KG1 (cell line): ENCODE measurements around the gene ALPG.
"Not testable (repeated sequence)": the region's sequence is repeated elsewhere in the genome, so short reads cannot be mapped to it uniquely, and the experiment has no call there.

ENCODE experiments used
- DNase-seq: peaks from one replicate; lab custom pipeline; 2025; lab: John Stamatoyannopoulos, UW

ALPG gene

DNA sequence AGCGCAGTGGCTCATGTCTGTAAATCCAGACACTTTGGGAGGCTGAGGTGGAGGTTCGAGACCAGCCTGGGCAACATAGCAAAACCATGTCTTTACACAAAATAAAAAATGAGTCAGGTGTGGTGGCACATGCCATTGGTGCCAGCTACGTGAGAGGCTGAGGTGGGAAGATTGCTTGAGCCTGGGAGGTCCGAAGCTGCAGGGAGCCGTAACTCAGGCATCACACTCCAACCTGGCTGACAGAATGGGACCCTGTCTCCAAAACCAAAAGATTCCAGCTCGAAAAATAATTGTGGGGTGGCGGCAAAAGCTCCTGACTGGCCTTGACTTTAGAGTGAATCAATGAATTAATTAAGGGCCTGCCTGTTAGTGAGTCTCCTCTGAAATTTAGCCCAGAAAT lies 29.3 kb upstream of the ALPG start:
- no peak for DNase-seq

DNA sequence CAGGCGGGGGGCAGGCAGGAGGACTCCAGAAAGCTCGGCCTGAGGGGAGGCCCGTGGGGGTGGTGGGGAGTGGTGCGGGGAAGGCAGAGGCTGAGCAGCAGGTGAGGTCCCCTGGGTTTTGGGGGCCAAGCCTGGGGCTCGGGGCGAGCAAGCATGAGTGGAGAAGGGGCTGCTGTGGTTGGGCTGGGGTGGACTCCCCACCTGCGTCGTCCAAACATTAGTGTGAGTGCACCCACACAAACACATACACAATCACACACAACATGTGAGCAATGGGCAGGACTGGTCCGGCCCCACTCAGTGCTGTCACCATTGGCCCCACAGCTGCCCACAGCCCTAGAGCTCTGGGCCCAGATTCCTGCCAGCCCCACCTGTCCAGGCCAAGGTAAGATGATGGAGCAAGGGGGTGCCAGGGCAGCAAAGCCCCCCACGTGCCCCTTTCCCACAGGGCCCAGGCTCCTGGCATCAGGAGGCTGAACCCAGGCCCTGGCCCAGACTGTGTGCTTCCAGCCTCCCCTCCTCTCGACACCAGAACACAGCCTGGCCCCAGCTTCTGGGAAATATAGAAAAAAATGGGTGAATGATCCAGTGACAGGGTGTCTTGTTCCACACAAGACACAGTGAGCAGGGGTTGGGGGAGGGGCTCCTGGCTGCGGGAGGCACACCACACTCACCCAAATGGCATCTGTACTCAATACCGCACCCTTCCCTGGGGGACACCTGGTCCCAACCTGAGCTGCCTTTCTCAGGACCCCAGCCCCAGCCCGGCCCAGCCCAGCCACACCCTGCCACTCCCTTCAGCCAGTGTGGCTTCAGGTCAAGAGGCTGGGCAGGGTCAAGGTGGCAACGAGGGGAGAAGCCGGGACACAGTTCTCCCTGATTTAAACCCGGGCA lies 28.6 kb upstream of the ALPG start:
- DNase-seq = no peak

DNA sequence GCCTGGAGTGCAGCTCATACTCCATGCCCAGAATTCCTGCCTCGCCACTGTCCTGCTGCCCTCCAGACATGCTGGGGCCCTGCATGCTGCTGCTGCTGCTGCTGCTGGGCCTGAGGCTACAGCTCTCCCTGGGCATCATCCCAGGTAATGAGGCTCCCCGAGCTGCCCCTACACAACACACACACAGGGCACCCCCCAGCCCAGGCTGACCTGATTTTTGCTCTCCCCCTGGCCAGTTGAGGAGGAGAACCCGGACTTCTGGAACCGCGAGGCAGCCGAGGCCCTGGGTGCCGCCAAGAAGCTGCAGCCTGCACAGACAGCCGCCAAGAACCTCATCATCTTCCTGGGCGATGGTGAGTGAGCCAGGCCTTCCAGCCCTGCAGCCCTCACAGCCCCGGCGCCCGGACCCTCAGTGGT lies 27.9 kb upstream of the ALPG start, which contains the start of gene ALPP:
Gene ALPP (plus strand): TSS at position 17 of the 417 bp plus-strand sequence. CDS start 52 bp downstream, at position 69.
- DNase-seq = not testable (repeated sequence)

DNA sequence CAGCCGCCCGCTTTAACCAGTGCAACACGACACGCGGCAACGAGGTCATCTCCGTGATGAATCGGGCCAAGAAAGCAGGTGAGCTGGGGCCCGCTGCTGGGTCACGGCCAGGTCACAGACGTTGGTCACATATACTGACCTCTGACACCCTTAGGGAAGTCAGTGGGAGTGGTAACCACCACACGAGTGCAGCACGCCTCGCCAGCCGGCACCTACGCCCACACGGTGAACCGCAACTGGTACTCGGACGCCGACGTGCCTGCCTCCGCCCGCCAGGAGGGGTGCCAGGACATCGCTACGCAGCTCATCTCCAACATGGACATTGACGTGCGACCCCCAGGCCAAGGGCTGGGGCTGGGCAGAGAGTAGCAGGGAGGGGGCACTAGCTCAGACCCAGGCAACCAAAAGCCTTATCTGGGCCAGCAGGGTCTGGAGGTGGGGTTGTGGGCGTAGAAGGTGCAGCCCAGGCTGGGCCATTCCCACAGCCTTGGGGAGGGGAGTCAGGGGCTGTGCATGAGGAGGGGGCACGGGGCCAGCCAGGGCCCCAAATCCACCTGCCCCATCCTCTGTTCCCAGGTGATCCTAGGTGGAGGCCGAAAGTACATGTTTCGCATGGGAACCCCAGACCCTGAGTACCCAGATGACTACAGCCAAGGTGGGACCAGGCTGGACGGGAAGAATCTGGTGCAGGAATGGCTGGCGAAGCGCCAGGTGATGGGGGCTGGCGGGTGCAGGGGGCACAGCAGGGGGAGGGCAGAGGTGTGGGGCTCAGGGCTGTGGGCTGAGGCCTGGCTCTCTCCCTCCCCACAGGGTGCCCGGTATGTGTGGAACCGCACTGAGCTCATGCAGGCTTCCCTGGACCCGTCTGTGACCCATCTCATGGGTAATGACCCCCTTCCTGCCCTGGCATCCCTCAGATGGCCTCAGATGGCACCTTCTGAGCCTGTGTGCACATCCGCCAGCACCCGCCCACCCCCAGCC lies 26.7 kb upstream of the ALPG start:
- not testable (repeated sequence) for DNase-seq

DNA sequence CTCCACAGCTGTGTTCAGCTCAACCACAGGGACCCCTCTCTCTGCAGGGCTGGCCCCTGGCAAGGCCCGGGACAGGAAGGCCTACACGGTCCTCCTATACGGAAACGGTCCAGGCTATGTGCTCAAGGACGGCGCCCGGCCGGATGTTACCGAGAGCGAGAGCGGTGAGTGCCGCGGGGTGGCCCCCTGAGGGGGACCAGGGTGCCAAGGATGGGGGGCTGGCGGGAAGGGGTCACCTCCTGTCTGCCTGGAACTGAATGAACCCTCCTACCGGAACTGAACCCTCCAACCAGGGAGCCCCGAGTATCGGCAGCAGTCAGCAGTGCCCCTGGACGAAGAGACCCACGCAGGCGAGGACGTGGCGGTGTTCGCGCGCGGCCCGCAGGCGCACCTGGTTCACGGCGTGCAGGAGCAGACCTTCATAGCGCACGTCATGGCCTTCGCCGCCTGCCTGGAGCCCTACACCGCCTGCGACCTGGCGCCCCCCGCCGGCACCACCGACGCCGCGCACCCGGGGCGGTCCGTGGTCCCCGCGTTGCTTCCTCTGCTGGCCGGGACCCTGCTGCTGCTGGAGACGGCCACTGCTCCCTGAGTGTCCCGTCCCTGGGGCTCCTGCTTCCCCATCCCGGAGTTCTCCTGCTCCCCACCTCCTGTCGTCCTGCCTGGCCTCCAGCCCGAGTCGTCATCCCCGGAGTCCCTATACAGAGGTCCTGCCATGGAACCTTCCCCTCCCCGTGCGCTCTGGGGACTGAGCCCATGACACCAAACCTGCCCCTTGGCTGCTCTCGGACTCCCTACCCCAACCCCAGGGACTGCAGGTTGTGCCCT lies 25.2 kb upstream of the ALPG start:
- DNase-seq = not testable (repeated sequence)

DNA sequence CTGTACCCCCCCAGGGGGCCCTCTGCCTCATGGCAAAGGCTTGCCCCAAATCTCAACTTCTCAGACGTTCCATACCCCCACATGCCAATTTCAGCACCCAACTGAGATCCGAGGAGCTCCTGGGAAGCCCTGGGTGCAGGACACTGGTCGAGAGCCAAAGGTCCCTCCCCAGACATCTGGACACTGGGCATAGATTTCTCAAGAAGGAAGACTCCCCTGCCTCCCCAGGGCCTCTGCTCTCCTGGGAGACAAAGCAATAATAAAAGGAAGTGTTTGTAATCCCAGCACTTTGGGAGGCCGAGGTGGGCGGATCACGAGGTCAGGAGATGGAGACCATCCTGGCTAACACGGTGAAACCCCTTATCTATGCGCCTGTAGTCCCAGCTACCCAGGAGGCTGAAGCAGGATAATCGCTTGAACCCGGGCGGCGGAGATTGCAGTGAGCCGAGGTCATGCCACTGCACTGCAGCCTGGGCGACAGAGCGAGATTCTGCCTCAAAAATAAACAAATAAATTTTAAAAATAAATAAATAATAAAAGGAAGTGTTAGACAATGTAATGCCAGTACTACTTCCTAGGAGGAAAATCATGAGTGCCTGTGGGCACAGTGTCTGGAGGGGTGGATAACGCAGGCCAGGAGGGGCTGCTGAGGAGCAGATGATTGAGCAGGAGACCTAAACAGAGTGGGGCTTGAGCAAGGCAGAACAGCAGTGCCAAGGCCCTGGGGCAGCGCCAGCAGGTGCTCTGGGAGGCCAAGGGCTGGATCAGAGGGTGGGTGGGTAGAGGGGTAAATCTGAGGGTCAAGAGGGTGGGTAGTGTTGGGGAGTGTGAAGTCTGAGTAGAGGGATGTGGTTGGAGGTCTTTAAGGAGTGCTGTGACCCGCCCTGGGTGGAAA lies 24.1 kb upstream of the ALPG start:
- DNase-seq = no peak

DNA sequence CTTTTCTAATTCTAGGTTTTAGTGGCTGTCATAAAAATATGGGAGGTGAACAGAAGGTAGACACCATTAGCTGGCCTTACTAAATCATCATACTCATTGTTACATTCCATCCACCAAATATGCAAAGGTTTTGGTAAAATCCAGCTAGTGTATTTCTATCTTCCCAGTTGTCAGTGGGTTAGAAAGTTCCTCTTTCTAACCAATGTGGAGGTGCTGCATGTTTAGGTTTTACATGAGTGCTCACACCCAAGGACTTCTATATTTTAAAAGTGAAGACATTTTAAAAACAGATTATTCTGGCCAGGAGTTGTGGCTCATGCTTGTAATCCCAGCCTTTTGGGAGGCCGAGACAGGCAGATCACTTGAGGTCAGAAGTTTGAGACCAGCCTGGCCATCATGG lies 22.2 kb upstream of the ALPG start:
- no peak for DNase-seq

DNA sequence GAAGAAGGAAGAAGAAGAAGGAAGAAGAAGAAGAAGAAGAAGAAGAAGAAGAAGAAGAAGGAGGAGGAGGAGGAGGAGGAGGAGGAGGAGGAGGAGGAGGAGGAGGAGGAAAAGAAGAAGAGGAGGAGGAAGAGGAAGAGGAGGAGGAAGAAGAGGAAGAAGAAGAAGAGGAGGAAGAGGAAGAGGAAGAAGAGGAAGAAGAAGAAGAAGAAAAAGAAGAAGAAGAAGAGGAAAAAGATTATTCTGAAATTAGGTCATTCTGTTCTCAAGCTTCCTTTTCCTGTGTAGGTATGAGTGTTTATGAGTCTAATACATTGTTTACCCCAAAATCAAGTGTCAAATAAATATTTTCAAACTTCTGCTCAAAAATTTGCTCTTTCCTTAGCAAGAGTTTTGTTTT lies 21.6 kb upstream of the ALPG start:
- not testable (repeated sequence) for DNase-seq

DNA sequence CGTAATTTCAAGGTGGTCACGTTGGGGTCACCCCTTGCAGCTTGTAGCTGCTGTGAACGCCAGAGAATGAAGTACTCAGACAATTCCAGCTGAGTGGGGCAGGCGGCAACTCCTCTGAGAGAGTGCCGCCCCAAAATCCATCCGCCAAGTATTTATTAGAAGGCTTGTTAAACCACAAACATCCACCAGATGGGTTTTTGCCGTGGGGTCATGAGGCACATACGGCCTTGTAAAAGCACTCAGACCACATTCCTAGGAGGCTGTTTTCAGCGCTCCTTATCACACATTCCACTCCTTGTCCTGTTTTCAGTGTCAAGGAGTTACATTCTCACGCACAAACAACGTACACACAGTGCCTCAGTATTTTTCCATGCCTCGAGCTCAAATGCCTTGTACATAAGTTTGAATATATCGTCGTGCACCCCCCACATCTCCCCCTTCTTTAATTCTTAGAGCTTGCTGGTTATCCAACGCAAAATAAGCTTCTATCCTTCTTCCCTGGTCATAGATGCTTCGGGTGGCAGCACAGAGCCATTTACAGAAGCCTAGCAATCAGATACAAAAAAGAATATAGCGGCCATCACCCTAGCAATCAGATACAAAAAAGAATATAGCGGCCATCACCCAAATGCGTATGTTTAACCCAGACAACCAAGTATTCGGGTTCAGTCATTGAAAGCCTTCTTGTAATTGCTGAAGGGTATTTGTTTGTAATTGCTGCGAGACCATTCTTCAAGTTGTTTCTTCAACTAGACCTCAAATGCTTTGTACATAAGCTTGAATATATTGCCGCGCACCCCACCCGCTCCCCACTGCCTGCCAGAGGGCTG lies 20.8 kb upstream of the ALPG start:
- no peak for DNase-seq

DNA sequence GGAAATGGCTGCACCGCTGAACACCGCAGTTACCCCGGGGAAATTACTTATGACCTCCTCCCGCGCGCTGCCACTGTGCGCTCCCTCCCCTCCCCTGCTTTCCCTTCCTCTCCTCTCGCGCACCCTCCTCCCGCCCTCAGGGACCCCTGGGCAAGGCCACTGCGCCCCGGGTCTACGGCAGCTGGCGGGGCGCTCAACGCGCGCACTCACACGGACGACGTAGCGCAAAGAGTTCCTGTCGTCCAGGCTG lies 20.2 kb upstream of the ALPG start:
- DNase-seq = no peak

DNA sequence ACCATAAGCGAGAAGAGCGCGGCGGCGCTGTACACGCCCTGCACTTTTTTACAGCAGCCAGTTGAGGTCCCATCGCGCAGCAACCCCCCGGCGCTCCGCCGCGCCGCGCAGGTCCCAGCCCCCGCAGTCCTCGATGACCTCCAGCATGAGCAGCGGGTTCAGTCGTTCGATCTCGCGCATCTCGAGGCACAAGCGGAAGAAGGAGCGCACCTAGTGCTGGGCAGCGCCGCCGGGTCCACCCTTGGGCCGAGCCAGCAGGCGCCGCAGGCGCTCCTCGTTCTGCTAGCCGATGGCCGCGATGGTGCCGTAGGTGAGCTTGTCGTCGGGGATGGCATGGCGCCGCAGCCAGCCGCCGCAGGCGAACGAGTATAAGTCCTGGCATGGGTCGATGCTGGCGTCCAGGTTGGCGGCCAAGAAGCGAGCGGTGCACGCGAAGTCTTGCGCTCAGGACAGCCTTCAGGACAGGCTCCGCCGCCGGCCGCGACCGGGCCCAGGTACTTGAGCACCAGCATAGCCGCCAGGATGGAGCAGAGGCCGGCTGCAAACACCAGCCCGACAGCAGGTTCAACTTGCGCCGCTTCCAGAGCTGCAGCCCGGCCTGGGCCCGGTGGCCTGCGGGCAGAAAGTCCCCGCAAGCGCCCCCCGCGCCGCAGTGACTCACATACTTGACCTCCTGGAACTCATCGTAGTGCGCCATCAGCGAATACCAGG lies 19.7 kb upstream of the ALPG start:
- no peak for DNase-seq

DNA sequence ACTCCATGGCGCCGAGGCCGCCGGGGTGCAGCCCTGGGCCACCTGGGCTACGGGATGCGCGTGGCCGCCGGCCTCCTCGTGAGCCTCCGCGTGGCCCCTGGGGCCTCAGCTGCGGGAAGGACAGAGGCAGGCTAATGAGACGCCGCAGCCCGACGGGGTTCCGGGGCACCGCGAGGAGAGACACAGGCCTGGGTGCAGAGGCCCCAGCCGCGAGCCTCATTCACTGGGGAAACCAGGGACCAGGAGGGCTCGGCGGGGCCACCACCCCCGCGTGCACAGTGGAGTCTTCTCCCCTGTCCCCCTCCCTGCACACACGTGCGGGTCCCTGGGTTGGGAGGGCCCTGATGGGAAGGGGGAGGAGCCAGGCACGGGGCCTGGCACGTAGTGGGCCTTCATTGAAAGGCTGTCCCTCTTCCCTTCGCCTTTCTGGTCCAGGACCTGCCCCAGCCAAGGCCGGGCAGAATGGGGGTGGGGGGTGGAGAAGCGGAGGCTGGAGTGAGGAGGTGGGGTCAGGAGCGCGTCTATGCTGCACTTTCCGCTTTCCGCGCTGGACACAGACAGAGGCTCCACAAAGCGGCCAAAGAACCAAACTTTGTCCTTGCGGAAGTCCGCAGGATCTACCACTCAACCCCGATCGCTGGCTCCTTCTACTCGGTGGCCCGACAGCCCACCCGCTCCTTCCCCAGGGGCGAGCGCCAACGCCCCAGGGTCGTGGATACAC lies 19.0 kb upstream of the ALPG start:
- no peak for DNase-seq

DNA sequence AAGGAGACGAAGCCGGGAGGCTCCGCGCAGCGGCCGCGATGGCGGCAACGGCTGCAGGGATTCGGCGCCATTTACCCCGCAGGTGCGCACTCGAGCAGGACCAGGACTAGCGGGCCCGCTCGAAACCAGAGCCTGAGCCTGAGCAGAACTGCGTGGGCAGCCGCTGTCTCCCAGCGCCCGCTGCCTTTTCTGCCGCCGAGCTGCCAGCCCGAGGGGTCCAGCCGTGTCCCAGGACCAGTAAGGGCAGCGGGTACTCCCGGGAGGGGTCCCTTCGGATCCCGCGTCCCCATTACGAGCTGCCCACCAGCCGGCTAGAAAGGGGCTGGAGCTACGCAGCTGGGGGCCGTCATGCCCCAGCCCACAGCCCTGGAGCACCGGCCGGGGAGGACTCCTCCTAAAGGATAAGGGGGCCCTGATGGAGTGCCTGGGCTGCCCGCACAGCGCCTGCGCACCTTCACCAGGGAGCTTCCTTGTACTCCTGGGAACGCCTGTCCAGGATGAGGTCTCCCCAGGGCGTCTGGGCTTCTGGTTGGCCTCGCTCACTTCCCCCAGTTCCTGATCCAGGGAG lies 18.2 kb upstream of the ALPG start:
- no peak for DNase-seq

DNA sequence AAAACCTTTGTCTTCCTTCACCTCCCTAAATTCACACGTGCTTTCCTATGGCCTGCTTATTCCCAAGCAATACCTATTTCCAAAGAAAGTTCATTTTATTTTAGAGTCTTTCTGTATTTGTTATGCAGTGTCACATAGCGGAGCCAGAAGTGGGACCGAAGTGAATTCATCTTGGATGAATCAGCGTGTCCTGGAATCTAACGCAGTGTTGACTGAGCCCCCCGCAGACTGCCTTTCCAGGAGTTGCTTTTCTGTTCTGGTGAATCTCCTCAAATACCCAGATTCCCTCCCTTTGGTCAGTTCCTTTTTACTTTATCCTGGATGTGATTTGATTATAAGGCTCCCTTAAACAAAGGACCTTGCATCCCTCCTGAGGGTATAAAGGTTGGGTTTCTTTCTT lies 17.3 kb upstream of the ALPG start:
- no peak for DNase-seq

DNA sequence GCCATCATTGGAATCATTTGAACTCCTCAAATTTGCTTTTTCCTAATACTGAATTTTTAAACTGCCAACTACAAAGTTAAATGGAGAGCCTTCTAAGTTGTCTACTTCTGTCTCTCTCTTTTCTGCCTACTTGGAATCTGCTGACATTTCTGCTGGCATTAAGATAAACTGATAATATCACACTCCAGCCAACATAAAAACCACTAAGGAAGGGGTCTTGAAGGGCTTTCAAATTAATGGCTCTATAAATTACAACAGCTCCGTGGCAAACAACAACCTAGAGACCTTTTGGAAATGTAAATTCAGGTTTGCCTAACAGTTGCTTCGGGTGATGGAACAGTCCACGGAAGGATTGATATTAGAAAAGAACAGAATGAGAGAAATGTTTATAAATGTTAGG lies 16.0 kb upstream of the ALPG start:
- DNase-seq = no peak

DNA sequence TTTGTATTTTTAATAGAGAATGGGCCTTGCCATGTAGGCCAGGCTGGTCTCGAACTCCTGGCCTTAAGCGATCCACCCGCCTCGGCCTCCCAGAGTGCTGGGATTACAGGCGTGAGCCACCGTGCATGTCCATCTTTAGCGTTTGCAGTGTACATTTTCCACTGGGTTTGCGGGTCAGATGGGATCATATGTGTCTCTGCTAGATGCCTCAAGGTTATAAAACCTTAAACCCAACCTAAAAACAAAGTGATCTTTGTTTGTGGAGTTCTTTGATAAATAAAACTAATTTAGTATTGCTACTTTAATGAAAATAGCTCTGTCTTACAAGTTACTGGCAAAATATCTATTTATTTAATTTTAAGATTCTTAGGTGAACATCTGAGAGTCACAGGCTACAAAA lies 13.1 kb upstream of the ALPG start:
- no peak for DNase-seq

DNA sequence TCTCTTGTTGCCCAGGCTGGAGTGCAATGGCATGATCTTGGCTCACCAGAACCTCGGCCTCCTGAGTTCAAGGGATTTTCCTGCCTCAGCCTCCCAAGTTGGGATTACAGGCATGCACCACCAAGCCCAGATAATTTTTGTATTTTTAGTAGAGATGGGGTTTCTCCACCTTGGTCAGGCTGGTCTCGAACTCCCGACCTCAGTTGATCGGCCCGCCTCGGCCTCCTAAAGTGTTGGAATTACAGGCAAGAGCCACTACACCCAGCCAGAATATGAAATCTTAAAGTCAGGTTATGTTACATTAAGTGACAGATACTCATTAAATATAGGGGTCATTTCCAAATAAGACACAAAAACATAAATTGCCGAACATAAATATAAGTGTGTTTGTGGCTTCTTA lies 12.2 kb upstream of the ALPG start:
- DNase-seq = not testable (repeated sequence)

DNA sequence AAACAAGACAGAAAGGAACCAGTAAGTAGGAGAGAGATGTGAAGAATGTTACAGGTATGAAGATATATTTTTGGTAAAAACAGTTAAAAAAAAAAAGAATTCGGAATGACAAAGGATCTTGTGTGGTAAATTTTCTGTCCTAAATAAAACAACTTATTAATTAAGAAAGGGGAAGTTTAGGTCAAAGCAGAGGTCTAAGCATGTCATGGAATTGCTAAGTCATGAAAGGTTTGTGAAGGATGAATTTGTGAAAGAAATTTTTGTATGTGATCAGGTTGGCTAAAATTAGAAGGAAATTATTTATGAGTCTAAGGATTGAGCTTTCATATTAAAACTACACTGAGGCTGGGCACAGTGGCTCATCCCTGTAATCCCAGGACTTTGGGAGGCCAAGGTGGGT lies 11.1 kb upstream of the ALPG start:
- DNase-seq = no peak

DNA sequence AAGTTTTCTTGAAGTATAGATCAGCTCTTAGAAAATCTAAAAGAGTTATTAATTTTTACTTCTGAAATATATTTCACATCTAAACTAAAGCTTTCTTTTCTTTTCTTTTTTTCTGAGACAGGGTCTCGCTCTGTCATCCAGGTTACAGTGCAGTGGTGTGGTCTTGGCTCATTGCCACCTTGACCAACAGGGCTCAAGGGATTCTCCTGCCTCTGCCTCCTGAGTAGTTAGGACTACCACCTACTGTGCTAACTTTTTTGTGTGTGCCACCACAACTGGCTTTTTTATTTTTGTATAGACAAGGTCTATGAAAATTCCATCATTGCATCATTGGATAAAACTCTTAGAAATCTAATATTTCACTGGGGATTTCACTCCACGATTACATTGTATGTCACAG lies 10.0 kb upstream of the ALPG start:
- no peak for DNase-seq
